ENCODE measurements around the gene BAK1. TPM values are rescaled to one million over a fixed set of nuclear protein-coding genes. Genes with fewer than 3 reads are reported as not detected.
"Not testable (repeated sequence)": the region's sequence is repeated elsewhere in the genome, so short reads cannot be mapped to it uniquely, and the experiment has no call there.

BAK1 gene
- total RNA-seq, 6 experiments from 2014 or later, result 4.4 to 11.4 (median 6.5) TPM

- intact Hi-C loops (cut with DNase I), result no loop called here
- no peaks in the 10 kb centered on the region for H3K9me3 ChIP-seq
- 87% methylated on average over 1 of the region's 2 CpGs for WGBS (ENCODE audit: insufficient coverage, low coverage, low lambda C conversion rate, missing lambda C conversion rate)
Observed at GRCh38 chr6:33549896-33550295, 30.2 kb downstream of the BAK1 start.

DNA sequence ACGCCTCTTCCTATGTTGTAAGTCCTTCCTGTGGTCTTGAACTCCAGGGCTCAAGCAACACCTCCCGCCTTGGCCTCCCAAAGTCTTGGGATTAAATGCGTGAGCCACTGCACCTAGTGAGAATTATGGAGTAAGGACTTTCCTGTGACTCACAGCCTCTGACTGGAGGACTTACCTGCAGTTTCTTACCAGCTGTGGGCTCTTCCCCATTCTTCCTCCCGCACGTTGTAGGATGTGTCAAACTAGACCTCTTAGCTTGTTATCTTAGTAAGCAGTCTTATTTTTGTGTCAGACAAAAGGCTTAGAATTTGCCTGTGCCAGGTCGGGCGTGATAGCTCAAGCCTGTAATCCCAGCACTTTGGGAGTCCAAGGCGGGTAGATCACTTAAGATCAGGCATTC, 30.9 kb downstream of the BAK1 start:
- no peaks in the 10 kb centered on the region for H3K9me3 ChIP-seq
- intact Hi-C loops (cut with DNase I), result no loop called here
- H3K36me3 ChIP-seq, result no peaks in the 10 kb centered on the region
- no peaks in the 10 kb centered on the region for H3K27me3 ChIP-seq
- ATAC-seq (no peak), DNase-seq (no peak)
- no peak for TF ChIP-seq POLR2A (IDR thresholded peaks at IDR 0.05)
- TF ChIP-seq, protein P1, sequence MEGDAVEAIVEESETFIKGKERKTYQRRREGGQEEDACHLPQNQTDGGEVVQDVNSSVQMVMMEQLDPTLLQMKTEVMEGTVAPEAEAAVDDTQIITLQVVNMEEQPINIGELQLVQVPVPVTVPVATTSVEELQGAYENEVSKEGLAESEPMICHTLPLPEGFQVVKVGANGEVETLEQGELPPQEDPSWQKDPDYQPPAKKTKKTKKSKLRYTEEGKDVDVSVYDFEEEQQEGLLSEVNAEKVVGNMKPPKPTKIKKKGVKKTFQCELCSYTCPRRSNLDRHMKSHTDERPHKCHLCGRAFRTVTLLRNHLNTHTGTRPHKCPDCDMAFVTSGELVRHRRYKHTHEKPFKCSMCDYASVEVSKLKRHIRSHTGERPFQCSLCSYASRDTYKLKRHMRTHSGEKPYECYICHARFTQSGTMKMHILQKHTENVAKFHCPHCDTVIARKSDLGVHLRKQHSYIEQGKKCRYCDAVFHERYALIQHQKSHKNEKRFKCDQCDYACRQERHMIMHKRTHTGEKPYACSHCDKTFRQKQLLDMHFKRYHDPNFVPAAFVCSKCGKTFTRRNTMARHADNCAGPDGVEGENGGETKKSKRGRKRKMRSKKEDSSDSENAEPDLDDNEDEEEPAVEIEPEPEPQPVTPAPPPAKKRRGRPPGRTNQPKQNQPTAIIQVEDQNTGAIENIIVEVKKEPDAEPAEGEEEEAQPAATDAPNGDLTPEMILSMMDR (IDR thresholded peaks at IDR 0.05), result no peak
- WGBS (ENCODE audit: insufficient coverage, low coverage, low lambda C conversion rate, missing lambda C conversion rate), result 81% methylated on average over 5 of the region's 8 CpGs
- no peak overlapping the region for H3K4me3 ChIP-seq
- H3K4me1 ChIP-seq, result no peaks in the 10 kb centered on the region
- no peak overlapping the region for H3K27ac ChIP-seq

More at GRCh38 chr6:33549896-33550295, 30.2 kb downstream of the BAK1 start:
- H3K27me3 ChIP-seq, result no peaks in the 10 kb centered on the region
- DNase-seq (no peak), ATAC-seq (no peak)
- no peaks in the 10 kb centered on the region for H3K4me1 ChIP-seq
- TF ChIP-seq, protein P1 (IDR thresholded peaks at IDR 0.05), result no peak
- no peak for TF ChIP-seq POLR2A (IDR thresholded peaks at IDR 0.05)
- no peak overlapping the region for H3K27ac ChIP-seq
- H3K4me3 ChIP-seq, result no peak overlapping the region
- H3K36me3 ChIP-seq, result no peaks in the 10 kb centered on the region

DNA sequence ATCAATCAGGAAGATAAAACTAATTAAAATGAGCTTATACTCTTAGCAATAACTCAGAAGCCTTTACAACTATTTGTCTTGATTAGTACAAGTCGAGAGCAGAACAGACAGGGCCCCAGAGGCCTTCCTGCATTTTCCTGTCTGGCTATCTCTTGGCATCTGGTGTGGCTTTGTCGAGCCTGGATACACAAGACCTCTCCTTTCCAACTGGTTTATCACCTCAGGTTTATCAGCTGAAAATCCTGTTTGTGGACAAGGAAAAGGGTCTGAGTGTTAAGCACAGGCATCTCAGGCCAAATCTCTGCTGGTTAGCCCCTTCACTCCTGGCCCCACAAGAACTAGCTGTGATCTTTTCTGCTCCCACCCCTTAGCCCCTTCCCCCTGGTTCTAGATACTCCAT, 32.6 kb downstream of the BAK1 start:
- Histone ChIP-seq H3K36me3 (no peaks in the 10 kb centered on the region), H3K9me3 (no peaks in the 10 kb centered on the region), H3K4me3 (no peak overlapping the region), H3K4me1 (no peaks in the 10 kb centered on the region), H3K27me3 (no peaks in the 10 kb centered on the region), H3K27ac (no peak overlapping the region)
- DNase-seq (no peak), ATAC-seq (no peak)
- TF ChIP-seq, protein P1 (IDR thresholded peaks at IDR 0.05), result no peak
- TF ChIP-seq POLR2A (IDR thresholded peaks at IDR 0.05), result no peak
- WGBS (ENCODE audit: insufficient coverage, low coverage, low lambda C conversion rate, missing lambda C conversion rate), result 26% methylated on average over 2 of the region's 2 CpGs
- intact Hi-C loops (cut with DNase I), result no loop called here

GRCh38 chr6:33546766-33547165, 33.3 kb downstream of the BAK1 start:
- intact Hi-C loops (cut with DNase I), result no loop called here
- DNase-seq (no peak), ATAC-seq (no peak)
- Histone ChIP-seq H3K36me3 (no peaks in the 10 kb centered on the region), H3K4me3 (no peak overlapping the region), H3K9me3 (no peaks in the 10 kb centered on the region), H3K4me1 (no peaks in the 10 kb centered on the region), H3K27ac (no peak overlapping the region), H3K27me3 (no peaks in the 10 kb centered on the region)
- 55% methylated on average over 5 of the region's 5 CpGs for WGBS (ENCODE audit: insufficient coverage, low coverage, low lambda C conversion rate, missing lambda C conversion rate)
- TF ChIP-seq, protein P1 (IDR thresholded peaks at IDR 0.05), result no peak
- no peak for TF ChIP-seq POLR2A (IDR thresholded peaks at IDR 0.05)

DNA sequence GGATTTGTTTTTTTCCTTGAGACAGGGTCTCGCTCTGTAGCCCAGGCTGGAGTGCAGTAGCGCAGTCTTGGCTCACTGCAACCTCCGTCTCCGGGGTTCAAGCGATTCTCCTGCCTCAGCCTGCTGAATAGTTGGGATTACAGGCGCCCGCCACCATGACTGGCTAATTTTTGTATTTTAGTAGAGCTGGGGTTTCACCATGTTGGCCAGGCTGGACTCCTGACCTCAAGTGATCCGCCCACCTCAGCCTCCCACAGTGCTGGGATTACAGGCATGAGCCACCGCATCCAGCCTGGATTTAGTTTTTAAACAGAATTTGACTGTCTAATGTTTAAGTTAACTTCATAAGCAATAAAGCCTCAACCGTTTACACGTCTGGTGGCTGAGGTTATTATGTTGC, 34.8 kb downstream of the BAK1 start:
- H3K27ac ChIP-seq; H3K4me3 ChIP-seq; ATAC-seq; intact Hi-C loops (cut with DNase I); H3K36me3 ChIP-seq; DNase-seq; H3K4me1 ChIP-seq; H3K9me3 ChIP-seq; H3K27me3 ChIP-seq: not testable (repeated sequence)
- 81% methylated on average over 10 of the region's 11 CpGs for WGBS (ENCODE audit: insufficient coverage, low coverage, low lambda C conversion rate, missing lambda C conversion rate)
